ENCODE data around the gene SLC35D2. TPM values are rescaled to one million over a fixed set of nuclear protein-coding genes. Genes with fewer than 3 reads are reported as not detected.

SLC35D2 gene
- 12.1 TPM for polyA plus RNA-seq (2012; ENCODE audit: low read depth, missing spikeins)

DNA sequence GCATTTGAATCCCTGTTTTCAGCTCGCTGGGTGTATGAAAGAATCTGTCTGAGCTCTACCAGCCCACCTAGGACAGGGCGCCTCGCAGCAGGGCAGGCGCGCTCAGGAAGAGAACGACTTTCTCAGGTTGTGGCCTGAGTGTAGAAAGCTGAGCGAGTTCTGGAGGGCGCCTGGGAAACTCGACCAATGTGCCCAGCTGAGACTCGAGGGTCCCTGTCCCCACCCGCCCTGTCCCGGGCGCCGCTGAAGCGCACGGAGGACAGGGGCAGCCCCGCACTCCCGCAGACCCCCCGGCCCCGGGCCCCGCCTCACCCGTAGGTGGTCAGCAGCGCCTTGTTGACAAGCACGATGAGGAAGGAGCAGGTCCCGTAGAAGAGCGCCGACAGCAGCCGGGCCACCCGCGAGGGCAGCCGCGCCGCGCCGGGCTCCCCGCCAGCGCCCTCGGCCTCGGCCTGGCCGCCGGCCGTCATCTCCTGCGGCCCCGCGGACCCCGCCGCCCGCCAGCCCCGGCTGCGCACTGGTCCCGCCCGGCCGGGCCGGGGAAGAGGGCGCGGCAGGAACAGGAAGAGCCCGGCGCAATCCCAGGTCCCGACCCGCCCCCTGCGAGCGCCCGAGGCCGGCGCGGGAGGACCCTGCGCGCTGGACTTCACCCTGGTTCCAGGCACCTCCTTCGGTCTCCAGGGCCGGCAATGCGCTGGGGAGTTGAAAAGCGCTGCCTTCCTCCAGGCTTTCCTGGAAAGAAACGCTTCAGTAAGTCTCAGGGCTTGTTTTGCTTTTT, at the start of gene SLC35D2:
TSS of gene SLC35D2 (minus strand) at position 547 of the 778 bp plus-strand sequence. CDS start at position 470, 77 bp downstream.
- FAIRE-seq (no peak), DNase-seq (ENCODE audit: insufficient read length, low spot score) (peak; percentile 36)
- no peak for TF ChIP-seq POLR2AphosphoS5 (IDR thresholded peaks at IDR 0.05; ENCODE audit: low read depth, low read length)

- DNase-seq (ENCODE audit: insufficient read length, low spot score) (no peak), FAIRE-seq (no peak)
- no peak for TF ChIP-seq PAX5 (IDR thresholded peaks at IDR 0.05; ENCODE audit: insufficient read depth, low read length, severe bottlenecking)
- no peak for TF ChIP-seq POU2F2 (IDR thresholded peaks at IDR 0.05; ENCODE audit: low read depth, low read length)
- no peak for TF ChIP-seq SPI1 (IDR thresholded peaks at IDR 0.05; ENCODE audit: low read depth, low read length)
- TF ChIP-seq TAF1 (IDR thresholded peaks at IDR 0.05; ENCODE audit: low read depth, low read length), result no peak
- TF ChIP-seq POLR2AphosphoS5 (IDR thresholded peaks at IDR 0.05; ENCODE audit: low read depth, low read length), result no peak
- no peak for TF ChIP-seq POLR2A (IDR thresholded peaks at IDR 0.05; ENCODE audit: low read depth, low read length)
Observed at GRCh38 chr9:96430377-96430776, 46.9 kb upstream of the SLC35D2 start.

- FAIRE-seq (no peak), DNase-seq (ENCODE audit: insufficient read length, low spot score) (no peak)
- TF ChIP-seq PAX5 (IDR thresholded peaks at IDR 0.05; ENCODE audit: insufficient read depth, low read length, severe bottlenecking) (no peak), TAF1 (IDR thresholded peaks at IDR 0.05; ENCODE audit: low read depth, low read length) (no peak), POLR2AphosphoS5 (IDR thresholded peaks at IDR 0.05; ENCODE audit: low read depth, low read length) (no peak), SPI1 (IDR thresholded peaks at IDR 0.05; ENCODE audit: low read depth, low read length) (no peak), POLR2A (IDR thresholded peaks at IDR 0.05; ENCODE audit: low read depth, low read length) (no peak), POU2F2 (IDR thresholded peaks at IDR 0.05; ENCODE audit: low read depth, low read length) (no peak)
Observed at GRCh38 chr9:96429732-96430131, 46.2 kb upstream of the SLC35D2 start.

GRCh38 chr9:96425500-96426169, 42.1 kb upstream of the SLC35D2 start:
- no peak for TF ChIP-seq PAX5 (IDR thresholded peaks at IDR 0.05; ENCODE audit: insufficient read depth, low read length, severe bottlenecking)
- no peak for TF ChIP-seq TAF1 (IDR thresholded peaks at IDR 0.05; ENCODE audit: low read depth, low read length)
- no peak for TF ChIP-seq SPI1 (IDR thresholded peaks at IDR 0.05; ENCODE audit: low read depth, low read length)
- FAIRE-seq, result no peak
- no peak for DNase-seq (ENCODE audit: insufficient read length, low spot score)

- TF ChIP-seq PAX5 (IDR thresholded peaks at IDR 0.05; ENCODE audit: insufficient read depth, low read length, severe bottlenecking) (no peak), SPI1 (IDR thresholded peaks at IDR 0.05; ENCODE audit: low read depth, low read length) (no peak), POU2F2 (IDR thresholded peaks at IDR 0.05; ENCODE audit: low read depth, low read length) (no peak), TAF1 (IDR thresholded peaks at IDR 0.05; ENCODE audit: low read depth, low read length) (no peak), POLR2AphosphoS5 (IDR thresholded peaks at IDR 0.05; ENCODE audit: low read depth, low read length) (no peak), POLR2A (IDR thresholded peaks at IDR 0.05; ENCODE audit: low read depth, low read length) (no peak)
- DNase-seq (ENCODE audit: insufficient read length, low spot score) (no peak), FAIRE-seq (no peak)
Observed at GRCh38 chr9:96423985-96424336, 40.5 kb upstream of the SLC35D2 start.

DNA sequence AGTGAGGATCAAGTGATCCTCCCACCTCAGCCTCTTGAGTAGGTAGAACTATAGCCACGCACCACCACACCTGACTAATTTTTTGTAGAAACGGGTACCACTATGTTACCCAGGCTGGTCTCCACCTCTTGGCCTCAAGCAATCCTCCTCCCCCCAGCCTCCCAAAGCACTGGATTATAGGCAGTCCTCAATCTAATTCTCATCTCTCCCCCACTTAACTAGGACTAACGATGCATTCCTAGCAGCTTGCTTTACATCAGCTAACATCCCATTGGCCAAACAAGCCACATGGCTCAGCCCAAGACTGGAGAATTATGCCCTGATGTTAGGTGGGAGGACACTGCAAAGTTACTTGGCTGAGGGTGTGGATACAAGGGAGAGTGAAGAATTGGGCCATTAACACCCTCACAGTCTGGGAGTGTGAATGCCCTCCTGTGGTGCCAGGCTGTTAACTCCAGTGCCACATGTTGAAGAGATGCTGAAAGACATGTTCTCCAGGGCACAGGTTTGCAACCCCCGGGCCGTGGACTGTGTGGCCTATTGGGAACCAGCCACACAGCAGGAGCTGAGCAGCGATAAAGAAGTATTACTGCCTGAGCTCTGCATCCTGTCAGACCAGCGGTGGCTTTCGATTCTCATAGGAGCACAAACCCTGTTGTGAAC, 39.9 kb upstream of the SLC35D2 start:
- DNase-seq (ENCODE audit: insufficient read length, low spot score) (no peak), FAIRE-seq (no peak)
- TF ChIP-seq PAX5 (IDR thresholded peaks at IDR 0.05; ENCODE audit: insufficient read depth, low read length, severe bottlenecking), result no peak
- no peak for TF ChIP-seq POLR2A (IDR thresholded peaks at IDR 0.05; ENCODE audit: low read depth, low read length)
- no peak for TF ChIP-seq POU2F2 (IDR thresholded peaks at IDR 0.05; ENCODE audit: low read depth, low read length)
- TF ChIP-seq TAF1 (IDR thresholded peaks at IDR 0.05; ENCODE audit: low read depth, low read length), result no peak
- TF ChIP-seq POLR2AphosphoS5 (IDR thresholded peaks at IDR 0.05; ENCODE audit: low read depth, low read length), result no peak
- no peak for TF ChIP-seq SPI1 (IDR thresholded peaks at IDR 0.05; ENCODE audit: low read depth, low read length)

DNA sequence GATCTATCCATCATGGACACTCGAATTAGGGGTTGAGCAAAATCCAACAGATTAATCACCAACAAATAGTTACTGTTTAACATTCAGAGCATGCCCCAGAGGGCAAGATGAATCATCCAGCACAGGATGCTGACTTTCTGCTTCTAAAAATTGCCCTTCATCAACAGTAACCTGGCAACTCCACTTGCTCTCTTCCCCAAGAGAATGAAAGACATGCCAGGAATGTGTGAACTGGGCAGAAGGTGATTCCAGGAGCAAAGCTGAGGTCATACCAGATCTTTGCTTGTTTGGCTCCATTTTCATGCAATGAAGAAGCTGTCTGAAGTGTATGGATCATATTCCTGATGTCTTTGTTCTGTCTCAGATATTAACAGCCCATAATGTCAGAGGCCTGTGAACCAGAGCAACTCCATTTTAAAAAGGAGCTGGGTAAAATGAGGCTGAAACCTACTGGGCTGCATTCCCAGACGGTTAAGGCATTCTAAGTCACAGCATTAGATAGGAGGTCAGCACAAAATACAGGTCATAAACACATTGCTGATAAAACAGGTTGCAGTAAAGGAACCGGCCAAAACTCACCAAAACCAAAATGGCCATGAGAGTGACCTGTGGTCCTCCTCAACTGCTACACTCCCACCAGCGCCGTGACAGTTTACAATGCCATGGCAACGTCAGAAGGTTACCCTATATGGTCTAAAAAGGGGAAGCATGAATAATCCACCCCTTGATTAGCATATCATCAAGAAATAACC, 37.1 kb upstream of the SLC35D2 start:
- TF ChIP-seq POU2F2 (IDR thresholded peaks at IDR 0.05; ENCODE audit: low read depth, low read length) (peak; percentile 52; the same call in 1 of the 2 replicates), POLR2AphosphoS5 (IDR thresholded peaks at IDR 0.05; ENCODE audit: low read depth, low read length) (no peak)
- DNase-seq (ENCODE audit: insufficient read length, low spot score) (no peak), FAIRE-seq (peak; percentile 84)

DNA sequence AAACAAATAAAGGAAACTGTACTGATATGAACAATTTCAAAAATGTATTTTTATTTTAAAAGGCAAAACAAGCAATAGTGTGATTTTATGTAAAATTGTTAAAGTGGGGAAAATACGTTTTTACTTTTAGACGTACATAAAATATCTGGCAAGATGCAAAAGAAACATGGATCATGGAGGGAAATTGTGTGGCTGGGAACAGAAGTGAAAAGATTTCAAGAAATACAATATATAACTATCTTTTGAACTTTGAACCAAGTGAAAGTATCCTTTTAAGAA, 36.1 kb upstream of the SLC35D2 start:
- FAIRE-seq, result no peak
- TF ChIP-seq POU2F2 (IDR thresholded peaks at IDR 0.05; ENCODE audit: low read depth, low read length) (no peak), POLR2A (IDR thresholded peaks at IDR 0.05; ENCODE audit: low read depth, low read length) (no peak), POLR2AphosphoS5 (IDR thresholded peaks at IDR 0.05; ENCODE audit: low read depth, low read length) (no peak), PAX5 (IDR thresholded peaks at IDR 0.05; ENCODE audit: insufficient read depth, low read length, severe bottlenecking) (no peak), SPI1 (IDR thresholded peaks at IDR 0.05; ENCODE audit: low read depth, low read length) (no peak), TAF1 (IDR thresholded peaks at IDR 0.05; ENCODE audit: low read depth, low read length) (no peak)
- no peak for DNase-seq (ENCODE audit: insufficient read length, low spot score)

DNA sequence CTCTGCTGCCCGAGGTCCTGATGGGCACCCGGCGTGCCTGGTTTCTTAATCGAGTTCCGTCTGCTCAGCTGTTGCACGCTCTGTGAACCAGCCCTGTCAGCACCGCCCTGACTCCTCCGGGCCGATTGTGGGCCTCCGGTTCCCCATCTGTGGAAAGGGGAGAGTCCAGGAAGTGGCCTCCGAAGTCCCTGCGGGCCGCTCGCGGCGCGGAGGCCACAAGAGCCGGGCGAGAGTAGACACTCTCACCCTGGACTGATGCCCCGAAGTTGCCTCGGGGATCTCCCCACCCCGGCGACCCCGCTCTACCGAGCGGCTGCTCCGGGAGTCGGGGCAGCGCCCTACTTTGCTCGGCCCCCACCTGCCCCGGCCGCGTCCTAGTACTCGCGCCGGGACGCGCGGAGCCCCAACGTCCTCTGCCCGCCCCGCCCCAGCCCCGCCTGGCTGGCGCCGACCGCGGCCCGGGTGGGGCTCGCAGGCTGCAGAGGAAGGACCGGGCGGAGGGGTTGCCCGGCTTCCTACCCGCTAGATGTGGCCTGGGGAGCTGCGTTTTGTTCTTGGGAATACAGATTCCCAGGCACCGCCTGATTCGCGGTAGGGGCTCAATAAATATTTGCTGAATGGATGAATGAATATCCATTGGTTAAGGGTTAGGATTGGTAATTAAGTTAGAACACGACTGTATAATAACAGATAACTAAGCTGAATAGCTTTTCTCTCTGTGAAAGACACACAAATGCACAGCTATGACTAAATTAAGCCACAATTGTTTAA, 35.6 kb upstream of the SLC35D2 start:
- TF ChIP-seq TAF1 (IDR thresholded peaks at IDR 0.05; ENCODE audit: low read depth, low read length) (0 out of 2 replicates have a peak, but pooled peaks have one; percentile 23), SPI1 (IDR thresholded peaks at IDR 0.05; ENCODE audit: low read depth, low read length) (no peak), POLR2A (IDR thresholded peaks at IDR 0.05; ENCODE audit: low read depth, low read length) (peak; percentile 31; the same call in 1 of the 2 replicates), POLR2AphosphoS5 (IDR thresholded peaks at IDR 0.05; ENCODE audit: low read depth, low read length) (no peak), POU2F2 (IDR thresholded peaks at IDR 0.05; ENCODE audit: low read depth, low read length) (no peak), PAX5 (IDR thresholded peaks at IDR 0.05; ENCODE audit: insufficient read depth, low read length, severe bottlenecking) (no peak)
- FAIRE-seq (peak; percentile 84), DNase-seq (ENCODE audit: insufficient read length, low spot score) (peak; percentile 32)

Measured in GM12891 (cell line).